Measurements from ENCODE around the gene YPEL4.

Gene YPEL4

GRCh38 chr11:57630171-57630570 lies 19.5 kb downstream of the YPEL4 start:
- Histone ChIP-seq H4K20me1 (ENCODE audit: insufficient read depth, low read length, poor library complexity, severe bottlenecking) (no peaks in the 10 kb centered on the region), H3F3A (ENCODE audit: low read depth) (no peaks in the 10 kb centered on the region), H3K9ac (ENCODE audit: low read depth, low read length, poor library complexity, severe bottlenecking) (no peak overlapping the region), H2AFZ (ENCODE audit: low read length) (no peak overlapping the region), H3K9me2 (replicated peaks; ENCODE audit: low read depth, low read length) (no peaks in the 10 kb centered on the region), H3K4me2 (ENCODE audit: low read depth, low read length, poor library complexity, severe bottlenecking) (no peak overlapping the region), H3K4me1 (ENCODE audit: insufficient read depth, low read length, poor library complexity, severe bottlenecking) (peaks cover 8% of the 10 kb centered on the region), H3K27me3 (ENCODE audit: insufficient read depth, low read length, poor library complexity, severe bottlenecking) (no peaks in the 10 kb centered on the region), H3K9me3 (ENCODE audit: insufficient read depth, low read depth, low read length) (no peaks in the 10 kb centered on the region), H3K4me3 (ENCODE audit: low read length, poor library complexity, severe bottlenecking) (no peak overlapping the region), H3K79me2 (ENCODE audit: insufficient read depth, low read length) (no peaks in the 10 kb centered on the region), H3K36me3 (ENCODE audit: insufficient read depth, low read length) (no peaks in the 10 kb centered on the region)
- TF ChIP-seq EZH2phosphoT487 (IDR thresholded peaks at IDR 0.05; ENCODE audit: borderline replicate concordance), result no peak
- TF ChIP-seq CTCF (conservative IDR thresholded peaks at IDR 0.05; ENCODE audit: low read length), result no peak

- H3K4me3 ChIP-seq (ENCODE audit: low read length, poor library complexity, severe bottlenecking), result no peak overlapping the region
- H3K9me2 ChIP-seq (replicated peaks; ENCODE audit: low read depth, low read length), result no peaks in the 10 kb centered on the region
- H3K79me2 ChIP-seq (ENCODE audit: insufficient read depth, low read length), result no peaks in the 10 kb centered on the region
- H3K36me3 ChIP-seq (ENCODE audit: insufficient read depth, low read length), result no peaks in the 10 kb centered on the region
- no peaks in the 10 kb centered on the region for H3F3A ChIP-seq (ENCODE audit: low read depth)
- H3K27me3 ChIP-seq (ENCODE audit: insufficient read depth, low read length, poor library complexity, severe bottlenecking), result no peaks in the 10 kb centered on the region
- H4K20me1 ChIP-seq (ENCODE audit: insufficient read depth, low read length, poor library complexity, severe bottlenecking), result no peaks in the 10 kb centered on the region
- H3K4me1 ChIP-seq (ENCODE audit: insufficient read depth, low read length, poor library complexity, severe bottlenecking), result peaks cover 8% of the 10 kb centered on the region
- H3K9ac ChIP-seq (ENCODE audit: low read depth, low read length, poor library complexity, severe bottlenecking), result no peak overlapping the region
- no peak overlapping the region for H2AFZ ChIP-seq (ENCODE audit: low read length)
- no peaks in the 10 kb centered on the region for H3K9me3 ChIP-seq (ENCODE audit: insufficient read depth, low read depth, low read length)
- no peak overlapping the region for H3K4me2 ChIP-seq (ENCODE audit: low read depth, low read length, poor library complexity, severe bottlenecking)
- no peak for TF ChIP-seq CTCF (conservative IDR thresholded peaks at IDR 0.05; ENCODE audit: low read length)
- TF ChIP-seq EZH2phosphoT487 (IDR thresholded peaks at IDR 0.05; ENCODE audit: borderline replicate concordance), result no peak
Observed at GRCh38 chr11:57626895-57627294, 22.8 kb downstream of the YPEL4 start.

GRCh38 chr11:57624864-57625263 lies 24.8 kb downstream of the YPEL4 start:
- Histone ChIP-seq H3K4me3 (ENCODE audit: low read length, poor library complexity, severe bottlenecking) (no peak overlapping the region), H3K27me3 (ENCODE audit: insufficient read depth, low read length, poor library complexity, severe bottlenecking) (no peaks in the 10 kb centered on the region), H2AFZ (ENCODE audit: low read length) (no peak overlapping the region), H3K36me3 (ENCODE audit: insufficient read depth, low read length) (no peaks in the 10 kb centered on the region), H3K9ac (ENCODE audit: low read depth, low read length, poor library complexity, severe bottlenecking) (no peak overlapping the region), H3F3A (ENCODE audit: low read depth) (no peaks in the 10 kb centered on the region), H4K20me1 (ENCODE audit: insufficient read depth, low read length, poor library complexity, severe bottlenecking) (no peaks in the 10 kb centered on the region), H3K9me3 (ENCODE audit: insufficient read depth, low read depth, low read length) (peaks cover 13% of the 10 kb centered on the region; the same call in 1 of the 2 replicates), H3K4me2 (ENCODE audit: low read depth, low read length, poor library complexity, severe bottlenecking) (no peak overlapping the region), H3K79me2 (ENCODE audit: insufficient read depth, low read length) (no peaks in the 10 kb centered on the region), H3K4me1 (ENCODE audit: insufficient read depth, low read length, poor library complexity, severe bottlenecking) (peaks cover 8% of the 10 kb centered on the region), H3K9me2 (replicated peaks; ENCODE audit: low read depth, low read length) (no peaks in the 10 kb centered on the region)
- TF ChIP-seq EZH2phosphoT487 (IDR thresholded peaks at IDR 0.05; ENCODE audit: borderline replicate concordance), result no peak
- no peak for TF ChIP-seq CTCF (conservative IDR thresholded peaks at IDR 0.05; ENCODE audit: low read length)
